HCT116 (cell line): ENCODE measurements around the gene M6PR. TPM values are rescaled to one million over a fixed set of nuclear protein-coding genes. Genes with fewer than 3 reads are reported as not detected.

ENCODE experiments used
- ATAC-seq: fragments of 200-7000 bp; cut with Tn5 transposase; 2 replicates; pipeline ENCODE4 v1.9.1; 2020; ENCODE audit warnings: mild to moderate bottlenecking, moderate library complexity
- BruUV-seq: library from RNA; stranded (reverse); fragments of 400-500 nt; replicated peaks from 2 replicates; lab custom pipeline; 2021; lab: Mats Ljungman, UMichigan
- CTCF ChIA-PET: fragments of 300-600 bp; sonication (Branson Sonifier 250); formaldehyde crosslinking; loops from one replicate; lab custom pipeline; 2021; ENCODE audit warnings: antibody characterized with exemption; lab: Charles Lee
- POLR2A ChIA-PET: fragments of 300-600, 350-600 bp; sonication (Branson Sonifier 250); formaldehyde crosslinking; loops from one replicate; lab custom pipeline; 2021; ENCODE audit warnings: antibody characterized with exemption; lab: Charles Lee
- RAD21 ChIA-PET, 2 experiments: fragments of 300-600 bp; sonication (Branson Sonifier 250); formaldehyde crosslinking; loops; one replicate each; lab custom pipeline; 2023; ENCODE audit warnings: low total read pairs in 2 of 2; ENCODE audit not compliant: uncharacterized antibody in 2 of 2, unreplicated experiment in 2 of 2, low non-redundant PET in 1 of 2; lab: Charles Lee
- DNase-seq: peaks from one replicate; pipeline ENCODE4 v3.0.0-alpha.2; 2010; ENCODE audit warnings: low read depth, low spot score
- H2AFZ ChIP-seq: fragments of 200-600 bp; shearing (Covaris generic), sonication (generic); 2 replicates; pipeline ENCODE4 v1.6.1; 2017; ENCODE audit warnings: low read depth, mixed run types, mixed read lengths, antibody characterized with exemption, low read length; ENCODE audit not compliant: poor library complexity, severe bottlenecking
- H3K27ac ChIP-seq: 2 replicates; pipeline ENCODE4 v1.5.1; 2012; ENCODE audit warnings: low read depth, low read length
- H3K27me3 ChIP-seq: fragments of 200-600 bp; sonication (generic); 2 replicates; pipeline ENCODE4 v1.6.1; 2016; ENCODE audit warnings: mixed run types, low read length, mixed read lengths; ENCODE audit not compliant: insufficient read depth
- H3K36me3 ChIP-seq, 2 experiments: fragments of 200-500 bp in 1 of 2; fragments of 200-600 bp in 1 of 2; sonication (Bioruptor generic) in 1 of 2; sonication (generic) in 1 of 2; 2 replicates each; pipeline versions ENCODE4 v1.5.1 to v1.6.1; 2014 to 2016; ENCODE audit warnings: low read length in 2 of 2, inconsistent platforms in 1 of 2, mixed read lengths in 1 of 2, mixed run types in 1 of 2; ENCODE audit not compliant: insufficient read depth in 2 of 2, control insufficient read depth in 1 of 2
- H3K4me1 ChIP-seq, 2 experiments: fragments of 200-600 bp in 1 of 2; sonication (generic) in 1 of 2; 2 replicates each; pipeline versions ENCODE4 v1.5.1 to v1.6.1; 2012 to 2017; ENCODE audit warnings: low read length in 2 of 2, inconsistent platforms in 1 of 2, mild to moderate bottlenecking in 1 of 2, mixed read lengths in 1 of 2, mixed run types in 1 of 2, moderate library complexity in 1 of 2; ENCODE audit not compliant: insufficient read depth in 2 of 2, control insufficient read depth in 1 of 2
- H3K4me2 ChIP-seq: fragments of 200-600 bp; sonication (generic); 2 replicates; pipeline ENCODE4 v1.6.1; 2017; ENCODE audit warnings: mixed run types, low read length, mixed read lengths
- H3K4me3 ChIP-seq, 2 experiments: fragments of 200-600 bp in 1 of 2; sonication (generic) in 1 of 2; replicated peaks in 1 of 2; 2 replicates each; pipeline ENCODE4 v1.5.1; 2011 to 2016; ENCODE audit warnings: low read length in 2 of 2, control low read depth in 1 of 2, low read depth in 1 of 2, mild to moderate bottlenecking in 1 of 2, mixed read lengths in 1 of 2, mixed run types in 1 of 2
- H3K79me2 ChIP-seq: fragments of 200-600 bp; sonication (generic); 2 replicates; pipeline ENCODE4 v1.6.1; 2017; ENCODE audit warnings: mild to moderate bottlenecking, mixed run types, low read length, moderate library complexity, mixed read lengths; ENCODE audit not compliant: insufficient read depth
- H3K9ac ChIP-seq: fragments of 200-600 bp; sonication (generic); 2 replicates; pipeline ENCODE4 v1.6.1; 2016; ENCODE audit warnings: low read length, mixed read lengths
- H3K9me2 ChIP-seq: fragments of 200-600 bp; sonication (generic), shearing (Covaris generic); 2 replicates; pipeline ENCODE4 v1.6.1; 2017; ENCODE audit warnings: mixed run types, mild to moderate bottlenecking, moderate library complexity; ENCODE audit not compliant: insufficient read depth
- H3K9me3 ChIP-seq, 2 experiments: fragments of 200-500 bp in 1 of 2; fragments of 200-600 bp in 1 of 2; sonication (Bioruptor generic) in 1 of 2; sonication (generic) in 1 of 2; 2 replicates each; pipeline ENCODE4 v1.6.1; 2014 to 2017; ENCODE audit warnings: low read length in 2 of 2, mixed read lengths in 2 of 2, inconsistent platforms in 1 of 2, low read depth in 1 of 2, mild to moderate bottlenecking in 1 of 2, mixed run types in 1 of 2, moderate library complexity in 1 of 2; ENCODE audit not compliant: control insufficient read depth in 1 of 2, insufficient read depth in 1 of 2
- H4K20me1 ChIP-seq: fragments of 200-600 bp; sonication (generic), shearing (Covaris generic); 2 replicates; pipeline ENCODE4 v1.6.1; 2017; ENCODE audit warnings: mixed run types, mild to moderate bottlenecking, moderate library complexity; ENCODE audit not compliant: insufficient read depth
- CBX3 ChIP-seq: IDR thresholded peaks from 2 replicates; pipeline ENCODE4 v1.6.1; 2012; ENCODE audit warnings: low read depth
- CEBPB ChIP-seq: IDR thresholded peaks from 2 replicates; pipeline ENCODE4 v1.6.1; 2012; ENCODE audit warnings: low read depth
- EGR1 ChIP-seq: IDR thresholded peaks from 2 replicates; pipeline ENCODE4 v1.6.1; 2012; ENCODE audit warnings: low read depth
- FOSL1 ChIP-seq: IDR thresholded peaks from 2 replicates; pipeline ENCODE4 v1.6.1; 2012; ENCODE audit warnings: low read depth
- POLR2A ChIP-seq: IDR thresholded peaks from 2 replicates; pipeline ENCODE4 v1.7.0; 2011; ENCODE audit warnings: borderline replicate concordance; ENCODE audit not compliant: insufficient read depth, insufficient read length; ENCODE audit errors: extremely low read depth
- POLR2AphosphoS5 ChIP-seq: IDR thresholded peaks from 2 replicates; pipeline ENCODE4 v1.6.1; 2011; ENCODE audit warnings: mild to moderate bottlenecking, low read depth, low read length, moderate library complexity
- REST ChIP-seq: IDR thresholded peaks from 2 replicates; pipeline ENCODE4 v1.6.1; 2012; ENCODE audit warnings: low read depth
- SP1 ChIP-seq: IDR thresholded peaks from 2 replicates; pipeline ENCODE4 v1.6.1; 2012; ENCODE audit warnings: low read depth
- SRF ChIP-seq: IDR thresholded peaks from 2 replicates; pipeline ENCODE4 v1.6.1; 2012; ENCODE audit warnings: low read depth
- TCF7L2 ChIP-seq: IDR thresholded peaks from 2 replicates; pipeline ENCODE4 v1.7.0; 2011; ENCODE audit warnings: borderline replicate concordance, inconsistent platforms; ENCODE audit not compliant: insufficient read depth, insufficient read length; ENCODE audit errors: extremely low read depth
- ZNF274 ChIP-seq: fragments of 200-500 bp; sonication (Bioruptor generic); IDR thresholded peaks from 2 replicates; pipeline ENCODE4 v1.6.1; 2014; ENCODE audit warnings: mild to moderate bottlenecking, low read depth, low read length, inconsistent platforms
- intact Hi-C: fragments of 100-400 bp; cut with micrococcal nuclease; formaldehyde crosslinking; loops from 2 replicates; pipeline ENCODE4 v1.10.0; 2022
- total RNA-seq: library from RNA; stranded (reverse); gene quantifications from one replicate; pipeline ENCODE4 v1.2.1, GENCODE V29; 2021; ENCODE audit not compliant: unreplicated experiment
- TF ChIP-seq, protein P1 (sequence below): IDR thresholded peaks from 2 replicates; pipeline ENCODE4 v1.6.1; 2011; ENCODE audit warnings: mild to moderate bottlenecking, low read length, moderate library complexity; ENCODE audit not compliant: insufficient replicate concordance; ENCODE audit errors: extremely low read depth
- TF ChIP-seq, protein P2 (sequence below), 3 experiments: fragments of 200-600 bp in 1 of 3; sonication (generic) in 1 of 3; IDR thresholded peaks in 2 of 3; conservative IDR thresholded peaks in 1 of 3; 2 replicates each; pipeline ENCODE4 v1.5.1; 2012 to 2017; ENCODE audit warnings: low read depth in 2 of 3, low read length in 2 of 3, antibody characterized with exemption in 1 of 3, borderline replicate concordance in 1 of 3, control low read depth in 1 of 3, mild to moderate bottlenecking in 1 of 3, mixed read lengths in 1 of 3, mixed run types in 1 of 3, moderate library complexity in 1 of 3; ENCODE audit not compliant: insufficient read depth in 1 of 3

M6PR gene
- total RNA-seq, 1 experiment from 2014 or later, result 142 TPM

DNA sequence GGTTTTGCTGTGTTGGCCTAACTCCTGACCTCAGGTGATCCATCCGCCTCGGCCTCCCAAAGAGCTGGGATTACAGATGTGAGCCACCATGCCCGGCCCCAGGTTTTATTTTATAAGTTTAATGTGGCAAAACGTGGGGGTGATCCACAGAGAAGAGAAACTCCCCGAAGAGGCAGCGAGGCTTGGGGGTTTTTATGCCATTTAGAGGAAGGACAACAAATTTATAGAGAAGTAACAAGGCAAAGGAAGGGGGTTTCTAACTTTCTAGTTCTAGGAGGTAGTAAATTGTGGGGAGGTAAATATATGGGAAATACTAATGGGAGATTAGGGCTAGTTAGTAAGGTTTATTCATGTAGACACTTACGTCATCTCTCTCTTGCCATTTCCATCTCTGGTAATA, 52.4 kb downstream of the M6PR start:
- intact Hi-C loops, result no loop called here
- H3K9me3 ChIP-seq, result no peaks in the 10 kb centered on the region
- ATAC-seq (no peak), DNase-seq (no peak)
- RAD21 ChIA-PET, result no interaction called here
- H2AFZ ChIP-seq, result no peak overlapping the region
- no peaks in the 10 kb centered on the region for H3K36me3 ChIP-seq
- H3K9ac ChIP-seq, result no peak overlapping the region
- no peaks in the 10 kb centered on the region for H4K20me1 ChIP-seq
- POLR2A ChIA-PET, result no interaction called here
- TF ChIP-seq ZNF274 (no peak), CEBPB (no peak), POLR2AphosphoS5 (no peak), POLR2A (no peak), SRF (no peak), CBX3 (no peak), SP1 (no peak), TCF7L2 (no peak), REST (no peak), EGR1 (no peak), FOSL1 (no peak)
- TF ChIP-seq, protein P1, sequence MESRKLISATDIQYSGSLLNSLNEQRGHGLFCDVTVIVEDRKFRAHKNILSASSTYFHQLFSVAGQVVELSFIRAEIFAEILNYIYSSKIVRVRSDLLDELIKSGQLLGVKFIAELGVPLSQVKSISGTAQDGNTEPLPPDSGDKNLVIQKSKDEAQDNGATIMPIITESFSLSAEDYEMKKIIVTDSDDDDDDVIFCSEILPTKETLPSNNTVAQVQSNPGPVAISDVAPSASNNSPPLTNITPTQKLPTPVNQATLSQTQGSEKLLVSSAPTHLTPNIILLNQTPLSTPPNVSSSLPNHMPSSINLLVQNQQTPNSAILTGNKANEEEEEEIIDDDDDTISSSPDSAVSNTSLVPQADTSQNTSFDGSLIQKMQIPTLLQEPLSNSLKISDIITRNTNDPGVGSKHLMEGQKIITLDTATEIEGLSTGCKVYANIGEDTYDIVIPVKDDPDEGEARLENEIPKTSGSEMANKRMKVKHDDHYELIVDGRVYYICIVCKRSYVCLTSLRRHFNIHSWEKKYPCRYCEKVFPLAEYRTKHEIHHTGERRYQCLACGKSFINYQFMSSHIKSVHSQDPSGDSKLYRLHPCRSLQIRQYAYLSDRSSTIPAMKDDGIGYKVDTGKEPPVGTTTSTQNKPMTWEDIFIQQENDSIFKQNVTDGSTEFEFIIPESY, result no peak
- TF ChIP-seq, protein P2, sequence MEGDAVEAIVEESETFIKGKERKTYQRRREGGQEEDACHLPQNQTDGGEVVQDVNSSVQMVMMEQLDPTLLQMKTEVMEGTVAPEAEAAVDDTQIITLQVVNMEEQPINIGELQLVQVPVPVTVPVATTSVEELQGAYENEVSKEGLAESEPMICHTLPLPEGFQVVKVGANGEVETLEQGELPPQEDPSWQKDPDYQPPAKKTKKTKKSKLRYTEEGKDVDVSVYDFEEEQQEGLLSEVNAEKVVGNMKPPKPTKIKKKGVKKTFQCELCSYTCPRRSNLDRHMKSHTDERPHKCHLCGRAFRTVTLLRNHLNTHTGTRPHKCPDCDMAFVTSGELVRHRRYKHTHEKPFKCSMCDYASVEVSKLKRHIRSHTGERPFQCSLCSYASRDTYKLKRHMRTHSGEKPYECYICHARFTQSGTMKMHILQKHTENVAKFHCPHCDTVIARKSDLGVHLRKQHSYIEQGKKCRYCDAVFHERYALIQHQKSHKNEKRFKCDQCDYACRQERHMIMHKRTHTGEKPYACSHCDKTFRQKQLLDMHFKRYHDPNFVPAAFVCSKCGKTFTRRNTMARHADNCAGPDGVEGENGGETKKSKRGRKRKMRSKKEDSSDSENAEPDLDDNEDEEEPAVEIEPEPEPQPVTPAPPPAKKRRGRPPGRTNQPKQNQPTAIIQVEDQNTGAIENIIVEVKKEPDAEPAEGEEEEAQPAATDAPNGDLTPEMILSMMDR (IDR thresholded peaks at IDR 0.05 in 2 of 3, conservative IDR thresholded peaks at IDR 0.05 in 1 of 3; ENCODE audit: borderline replicate concordance in 1 of 3, insufficient read depth in 1 of 3, low read depth in 2 of 3, low read length in 2 of 3), result no peak
- TF ChIP-seq, all 23 proteins: peak for 0
- Histone ChIP-seq H3K4me1 (no peaks in the 10 kb centered on the region), H3K27me3 (0 out of 2 replicates have a peak, but pooled peaks cover 3% of the 10 kb centered on the region), H3K27ac (no peak overlapping the region), H3K9me2 (no peaks in the 10 kb centered on the region), H3K4me3 (no peak overlapping the region), H3K4me2 (no peak overlapping the region), H3K79me2 (no peaks in the 10 kb centered on the region)
- CTCF ChIA-PET, result no interaction called here
- no TSS peak for BruUV-seq
